CD4-positive, alpha-beta T cell treated with Interleukin-4 for 1 hour (primary cell): ENCODE measurements around the gene EIF3F.

Source experiments
- DNase-seq, 2 donors: peaks; one replicate each; pipeline ENCODE4 v3.0.0-alpha.2; 2020 to 2022

The EIF3F gene

GRCh38 chr11:8040261-8040920 is 53.3 kb downstream of the EIF3F start:
- DNase-seq, result no peak

GRCh38 chr11:8040921-8041285 is 53.8 kb downstream of the EIF3F start:
- no peak for DNase-seq

GRCh38 chr11:8041576-8041975 is 54.4 kb downstream of the EIF3F start:
- no peak for DNase-seq

- DNase-seq, result no peak
These were observed 56.6 kb downstream of the EIF3F start for GRCh38 chr11:8043756-8044155.

GRCh38 chr11:8045839-8046238 is 58.7 kb downstream of the EIF3F start:
- DNase-seq, result no peak

GRCh38 chr11:8047382-8047781 is 60.2 kb downstream of the EIF3F start:
- no peak for DNase-seq

GRCh38 chr11:8049084-8049483 is 61.9 kb downstream of the EIF3F start:
- no peak for DNase-seq
